NCI-H2081 (cell line): Measurements from ENCODE around the gene PRR14L.
"Not testable (repeated sequence)": the region's sequence is repeated elsewhere in the genome, so short reads cannot be mapped to it uniquely, and the experiment has no call there.

Experiments used
- DNase-seq, 2 experiments: peaks; one replicate each; lab custom pipeline; 2025; lab: John Stamatoyannopoulos, UW

Gene PRR14L

DNA sequence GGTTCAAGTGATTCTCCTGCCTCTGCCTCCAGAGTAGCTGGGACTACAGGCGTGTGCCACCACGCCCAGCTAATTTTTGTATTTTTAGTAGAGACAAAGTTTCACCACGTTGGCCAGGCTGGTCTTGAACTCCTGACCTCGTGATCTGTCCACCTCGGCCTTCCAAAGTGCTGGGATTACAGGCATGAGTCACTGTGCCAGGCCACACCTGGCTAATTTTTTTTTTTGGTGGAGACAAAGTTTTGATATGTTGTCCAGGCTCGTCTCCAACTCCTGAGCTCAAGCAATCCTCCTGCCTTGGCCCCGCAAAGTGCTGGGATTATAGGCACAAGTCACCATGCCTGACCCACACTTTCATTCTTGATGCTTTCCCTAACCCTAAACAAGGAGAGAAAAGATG lies 9.6 kb downstream of the PRR14L start:
- DNase-seq: not testable (repeated sequence)

- no peak for DNase-seq
Observed at GRCh38 chr22:31739795-31740201, 10.1 kb downstream of the PRR14L start.

- DNase-seq: no peak
Observed at GRCh38 chr22:31738566-31738965, 11.4 kb downstream of the PRR14L start.

- DNase-seq: no peak
Observed at GRCh38 chr22:31737932-31738331, 12.0 kb downstream of the PRR14L start.

DNA sequence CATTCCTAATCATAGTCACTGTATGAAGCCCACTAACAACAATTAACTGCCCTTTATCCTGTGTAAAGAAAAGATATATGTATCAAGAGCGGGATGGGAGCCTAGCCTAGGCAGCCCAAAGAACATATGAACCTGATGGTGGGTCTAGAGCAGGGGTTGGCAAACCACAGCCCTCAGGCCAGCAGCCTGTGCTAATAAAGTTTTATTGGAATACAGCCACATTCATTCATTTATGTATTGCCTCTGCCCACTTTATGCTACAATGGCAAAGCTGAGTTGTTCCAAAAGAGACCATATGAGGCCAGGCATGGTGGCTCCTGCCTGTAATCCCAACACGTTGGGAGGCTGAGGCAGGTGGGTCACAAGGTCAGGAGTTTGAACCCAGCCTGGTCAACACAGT lies 13.5 kb downstream of the PRR14L start:
- no peak for DNase-seq

DNA sequence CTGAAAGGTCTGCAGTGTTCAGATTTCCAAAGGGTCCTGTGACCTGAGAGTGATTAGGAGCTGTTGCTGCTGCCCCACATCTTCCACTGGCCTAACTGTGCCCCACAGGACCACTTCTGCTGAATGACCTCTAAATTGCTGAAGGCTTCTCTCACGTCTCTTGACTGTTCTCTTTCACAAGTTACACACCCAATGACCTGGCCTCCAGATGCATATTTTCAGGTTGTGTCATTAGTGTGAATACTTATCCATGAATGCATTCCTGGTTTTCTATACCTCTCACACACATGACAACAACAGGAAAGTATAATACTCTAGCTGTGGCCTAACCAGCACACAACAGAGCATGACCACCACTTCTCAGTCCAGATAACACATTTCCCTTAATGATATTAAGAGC lies 15.4 kb downstream of the PRR14L start:
- DNase-seq: no peak

GRCh38 chr22:31733580-31734079 lies 16.3 kb downstream of the PRR14L start:
- no peak for DNase-seq

- DNase-seq: no peak
Observed at GRCh38 chr22:31732089-31732829, 17.7 kb downstream of the PRR14L start.

GRCh38 chr22:31730344-31730711 lies 19.6 kb downstream of the PRR14L start:
- DNase-seq: no peak

DNA sequence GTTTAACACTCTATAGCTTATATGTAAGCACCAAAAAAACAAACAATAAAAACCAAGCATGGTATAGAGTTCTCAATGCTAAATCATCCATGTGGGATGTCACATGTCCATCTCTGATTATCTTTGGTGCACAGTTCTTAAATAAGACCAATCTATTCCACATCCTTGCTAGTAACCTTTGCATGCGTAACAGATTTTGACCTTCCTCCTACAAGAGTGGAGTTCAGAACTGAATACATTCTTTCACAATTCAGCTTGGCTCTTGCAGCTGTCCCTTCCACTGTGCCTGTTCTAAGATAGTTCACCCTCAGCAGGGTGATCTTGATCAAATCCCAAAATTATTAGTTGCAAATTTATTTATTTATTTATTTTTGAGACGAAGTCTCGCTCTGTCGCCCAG lies 21.1 kb downstream of the PRR14L start:
- no peak for DNase-seq

DNA sequence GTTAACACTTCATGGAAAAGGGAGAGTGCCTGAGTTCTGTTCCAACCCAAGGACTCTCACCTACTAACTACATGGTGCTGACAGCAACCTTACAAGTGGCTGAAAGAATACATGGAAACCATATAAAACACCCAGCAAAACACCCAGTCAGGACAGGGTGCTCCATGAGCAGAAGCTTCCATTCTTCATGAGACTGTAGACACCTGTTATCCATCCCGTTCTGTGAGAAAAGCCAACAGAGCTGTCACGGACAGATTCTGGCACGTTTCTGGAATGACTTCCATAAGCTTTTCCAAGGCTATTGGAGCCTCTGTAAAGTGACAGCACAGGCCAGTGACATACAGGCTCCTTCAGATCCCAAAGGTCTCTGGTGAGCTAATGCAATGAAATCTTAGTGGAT lies 23.2 kb downstream of the PRR14L start:
- DNase-seq: no peak

DNA sequence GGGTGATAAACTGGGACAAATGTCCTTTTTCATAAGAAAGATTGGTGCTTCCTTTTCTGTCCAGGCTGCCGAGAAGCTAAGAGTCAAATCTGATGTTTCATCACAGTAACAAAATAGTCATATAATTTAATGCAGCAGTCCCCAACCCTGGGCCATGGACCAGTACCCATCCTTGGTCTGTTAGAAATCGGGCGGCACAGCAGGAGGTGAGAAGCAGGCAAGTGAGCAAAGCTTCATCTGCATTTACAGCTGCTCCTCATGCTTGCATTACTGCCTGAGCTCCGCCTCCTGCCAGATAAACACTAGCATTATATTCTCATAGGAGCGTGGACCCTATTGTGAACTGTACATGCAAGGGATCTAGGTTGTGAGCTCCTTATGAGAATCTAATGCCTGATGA lies 26.2 kb downstream of the PRR14L start:
- no peak for DNase-seq

- no peak for DNase-seq
Observed at GRCh38 chr22:31719850-31720471, 30.0 kb downstream of the PRR14L start.

DNA sequence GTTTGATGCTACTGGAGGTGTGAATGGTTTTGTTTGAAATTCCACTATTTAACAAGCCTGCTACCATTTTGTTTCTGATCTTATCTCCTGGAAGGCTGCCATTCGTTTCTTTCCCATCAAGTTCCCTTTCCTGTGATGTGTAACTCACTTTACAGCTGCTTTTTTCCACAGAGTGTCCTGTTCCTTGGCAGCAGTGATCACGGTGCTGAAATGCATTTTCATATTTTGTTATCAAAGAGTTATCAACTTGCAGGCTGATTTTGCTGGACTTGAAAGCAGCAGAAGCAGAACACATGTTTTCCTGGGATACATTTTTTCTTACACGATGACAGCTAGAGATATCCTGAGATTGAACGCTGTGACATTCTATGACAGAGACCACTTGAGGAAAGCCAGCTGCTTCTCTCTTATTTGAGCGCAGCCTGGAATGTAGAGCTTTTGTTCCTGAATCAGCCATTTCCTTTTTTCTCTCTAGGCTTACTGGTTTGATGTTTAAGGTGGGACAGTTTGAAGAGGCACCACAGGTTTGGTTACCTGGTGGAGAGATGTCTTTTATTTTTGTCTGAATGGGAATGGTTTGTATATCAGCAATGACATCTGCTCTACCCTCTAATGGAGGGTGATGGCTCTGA lies 34.7 kb downstream of the PRR14L start:
- no peak for DNase-seq

DNA sequence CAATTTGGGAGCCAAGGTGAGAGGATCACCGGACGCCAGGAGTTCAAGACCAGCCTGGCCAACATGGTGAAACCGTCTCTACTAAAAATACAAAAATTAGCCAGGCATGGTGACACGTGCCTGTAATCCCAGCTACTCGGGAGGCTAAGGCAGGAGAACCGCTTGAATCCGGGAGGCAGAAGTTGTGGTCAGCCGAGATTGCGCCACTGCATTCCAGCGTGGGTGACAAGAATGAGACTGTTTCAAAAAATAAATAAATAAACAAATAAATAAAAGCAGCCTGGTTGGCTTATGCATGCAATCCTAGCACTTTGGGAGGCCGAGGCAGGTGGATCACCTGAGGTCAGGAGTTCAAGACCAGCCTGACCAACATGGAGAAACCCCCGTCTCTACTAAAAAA lies 38.7 kb downstream of the PRR14L start:
- DNase-seq: not testable (repeated sequence)

- DNase-seq: peak in 1 of 2 experiments; percentile 39
Observed at GRCh38 chr22:31707519-31707918, 42.4 kb downstream of the PRR14L start.

DNA sequence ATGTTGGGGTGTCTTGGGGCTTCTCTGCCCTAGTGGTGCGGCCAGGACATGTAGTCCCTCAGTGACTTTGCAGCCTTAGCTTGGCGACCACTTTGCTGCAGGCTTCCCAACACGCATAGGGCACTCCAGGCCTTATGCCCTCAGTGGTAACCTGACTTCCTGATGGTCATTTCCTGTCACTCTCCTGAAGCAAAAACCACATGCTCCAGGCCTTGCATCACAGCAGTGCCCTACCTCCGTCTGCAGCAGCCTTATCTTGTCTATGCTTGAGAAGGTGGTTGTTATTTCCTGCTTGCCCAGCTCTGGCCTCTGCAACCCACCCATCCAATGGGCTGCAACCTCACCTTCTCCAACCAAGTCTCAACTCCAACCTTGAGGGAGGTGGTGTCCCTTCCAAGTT lies 54.5 kb downstream of the PRR14L start:
- DNase-seq: no peak

DNA sequence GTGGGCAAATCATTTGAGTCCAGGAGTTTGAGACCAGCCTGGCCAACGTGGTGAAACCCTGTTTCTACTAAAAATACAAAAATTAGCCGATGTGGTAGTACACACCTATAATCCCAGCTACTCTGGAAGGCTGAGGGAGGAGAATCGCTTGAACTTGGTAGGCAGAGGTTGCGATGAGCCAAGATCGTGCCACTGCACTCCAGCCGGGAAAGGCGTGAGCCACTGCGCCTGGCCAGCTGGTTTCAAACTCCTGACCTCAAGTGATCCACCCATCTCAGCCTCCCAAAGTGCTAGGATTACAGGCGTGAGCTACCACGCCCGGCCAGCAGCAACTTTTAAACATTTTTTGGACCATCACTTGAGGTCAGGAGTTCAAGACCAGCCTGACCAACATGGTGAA lies 55.9 kb downstream of the PRR14L start:
- not testable (repeated sequence) for DNase-seq

DNA sequence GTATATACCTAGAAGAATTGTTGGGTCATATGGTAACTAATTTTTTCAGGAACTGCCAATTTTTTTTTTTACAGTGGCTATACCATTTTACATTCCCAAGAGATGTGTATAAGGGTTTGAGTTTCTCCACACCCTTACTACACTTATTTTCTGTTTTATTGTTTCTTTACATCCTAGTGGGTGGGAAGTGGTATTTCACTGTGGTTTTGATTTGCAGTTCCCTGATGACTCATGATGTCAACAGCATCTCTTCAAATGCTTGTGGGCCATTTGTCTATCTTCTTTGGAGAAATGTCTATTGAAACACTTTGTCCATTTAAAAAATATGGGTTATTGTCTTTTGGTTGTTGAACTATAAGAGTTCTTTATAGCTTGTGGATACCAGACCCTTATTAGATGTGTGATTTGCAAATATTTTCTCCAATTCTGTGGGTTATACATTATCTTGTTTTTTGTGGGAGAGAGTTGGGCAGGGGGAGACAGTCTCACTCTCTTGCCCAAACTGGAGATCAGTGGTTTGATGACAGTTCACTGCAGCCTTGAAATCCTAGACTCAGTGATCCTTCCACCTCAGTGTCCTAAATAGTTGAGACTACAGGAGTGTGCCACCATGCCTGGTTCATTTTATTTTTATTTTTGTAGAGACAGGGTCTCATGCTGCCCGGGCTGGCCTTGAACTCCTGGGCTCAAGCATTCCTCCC lies 57.6 kb downstream of the PRR14L start:
- DNase-seq: no peak

DNA sequence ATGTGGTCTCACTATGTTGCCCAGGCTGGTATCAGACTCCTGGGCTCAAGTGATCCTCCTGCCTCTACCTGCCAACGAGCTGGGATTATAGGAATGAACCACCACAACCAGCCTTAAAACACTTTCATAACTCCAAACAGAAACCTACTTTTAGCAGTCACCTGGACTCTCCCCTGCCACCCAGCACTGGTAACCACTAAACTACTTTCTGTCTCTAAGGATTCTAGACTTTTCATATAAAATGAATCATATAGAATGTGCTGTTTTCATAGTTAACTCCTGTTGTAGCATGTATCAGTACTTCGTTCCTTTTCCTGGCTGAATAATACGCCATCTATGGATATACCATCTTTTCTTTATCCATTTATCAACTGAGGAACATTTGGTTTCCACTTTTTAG lies 58.5 kb downstream of the PRR14L start:
- no peak for DNase-seq

DNA sequence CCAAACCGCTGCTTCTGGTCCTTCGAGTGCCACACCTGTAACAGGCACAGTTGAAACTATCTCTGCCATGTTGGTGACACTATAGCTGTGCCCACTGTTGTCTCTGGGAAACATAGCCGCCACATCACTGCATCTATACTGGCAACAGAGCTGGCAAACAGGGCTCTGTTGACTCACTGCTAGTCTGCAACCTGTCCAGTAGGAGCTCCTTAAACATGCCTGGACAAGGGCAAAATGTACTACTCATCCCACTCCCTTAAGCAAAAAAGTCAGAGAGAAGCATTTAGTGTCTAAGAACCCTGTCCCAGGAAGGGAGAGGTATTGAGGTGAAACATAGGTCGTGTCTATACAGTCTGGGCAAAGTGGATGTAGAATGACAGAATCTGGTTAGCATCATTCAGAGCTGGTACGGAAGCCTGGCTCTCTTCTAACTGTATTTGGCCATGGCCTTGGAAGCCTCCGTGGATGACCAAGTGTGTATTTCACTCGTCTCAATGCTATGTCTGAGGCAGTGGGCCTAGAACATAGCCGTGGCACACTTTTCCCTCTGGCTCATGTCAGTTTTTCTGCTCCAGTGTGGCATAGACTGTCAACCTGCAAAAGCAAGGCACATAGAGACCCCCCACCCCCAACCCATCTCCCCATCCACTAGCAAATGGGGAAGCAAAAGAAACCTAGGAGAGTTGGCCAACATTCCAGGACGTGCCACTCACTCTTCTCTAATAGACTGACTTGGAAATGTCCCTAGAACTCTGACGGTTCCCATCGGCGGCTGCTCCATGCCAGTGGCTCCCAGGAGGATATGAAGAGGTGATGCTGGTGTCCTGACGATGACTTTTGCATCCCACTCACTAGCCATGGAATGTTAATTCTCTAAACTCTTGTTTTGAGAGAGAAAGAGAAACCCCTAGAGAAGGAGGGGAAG lies 66.5 kb downstream of the PRR14L start:
- no peak for DNase-seq

- no peak for DNase-seq
Observed at GRCh38 chr22:31682751-31683150, 67.2 kb downstream of the PRR14L start.
